H1 (cell line): ENCODE results near the gene PPP4R4. TPM values are rescaled to one million over a fixed set of nuclear protein-coding genes. Genes with fewer than 3 reads are reported as not detected.

Experiments used
- BCL11A ChIP-seq, 2 experiments: IDR thresholded peaks; one replicate each; pipeline ENCODE4 v1.6.1; 2011; ENCODE audit warnings: low read depth in 2 of 2, low read length in 2 of 2, mild to moderate bottlenecking in 2 of 2
- CBX5 ChIP-seq: fragments of 300-800, 300-1000 bp; sonication (generic); IDR thresholded peaks from 2 replicates; pipeline ENCODE4 v1.7.1; 2016; ENCODE audit warnings: antibody characterized with exemption, low read length, low read depth
- CBX8 ChIP-seq: fragments of 300-800, 300-1000 bp; sonication (generic); IDR thresholded peaks from 2 replicates; pipeline ENCODE4 v1.7.1; 2016; ENCODE audit warnings: low read depth, low read length, borderline replicate concordance
- CHD7 ChIP-seq: fragments of 300-600 bp; sonication (generic); IDR thresholded peaks from 2 replicates; pipeline ENCODE4 v1.7.1; 2012; ENCODE audit warnings: low read length, moderate library complexity, mild to moderate bottlenecking, inconsistent platforms; ENCODE audit not compliant: insufficient replicate concordance
- CREB1 ChIP-seq: IDR thresholded peaks from 2 replicates; pipeline ENCODE4 v1.6.1; 2012; ENCODE audit warnings: inconsistent platforms
- RAD21 ChIP-seq, 2 experiments: IDR thresholded peaks in 1 of 2; conservative IDR thresholded peaks in 1 of 2; 2 replicates each; pipeline ENCODE4 v1.6.1; 2011; ENCODE audit warnings: low read depth in 2 of 2, low read length in 2 of 2, improper control_type of control experiment in 1 of 2, inconsistent platforms in 1 of 2, mild to moderate bottlenecking in 1 of 2, moderate library complexity in 1 of 2
- RNF2 ChIP-seq: fragments of 200-900, 300-1000 bp; sonication (generic); IDR thresholded peaks from 2 replicates; pipeline ENCODE4 v1.7.1; 2016; ENCODE audit warnings: borderline replicate concordance, low read depth, mild to moderate bottlenecking, antibody characterized with exemption, low read length; ENCODE audit not compliant: poor library complexity, severe bottlenecking; ENCODE audit errors: missing control alignments
- RXRA ChIP-seq: IDR thresholded peaks from 2 replicates; pipeline ENCODE4 v1.6.1; 2011; ENCODE audit warnings: low read depth, mild to moderate bottlenecking, low read length, moderate library complexity; ENCODE audit not compliant: insufficient read depth
- TCF12 ChIP-seq: IDR thresholded peaks from 2 replicates; pipeline ENCODE4 v1.6.1; 2011; ENCODE audit warnings: low read depth, mild to moderate bottlenecking, low read length
- polyA plus RNA-seq, 7 experiments: library from polyadenylated mRNA; depleted of rRNA in 3 of 7; stranded (reverse) in 5 of 7; unstranded in 2 of 7; fragments of >200 nt in 5 of 7; fragments of 200-250 nt in 2 of 7; gene quantifications; 1 replicate in 5 of 7; 2 replicates in 1 of 7; 4 replicates in 1 of 7; pipeline versions ENCODE4 v1.2.1 to v1.2.3, GENCODE V29; 2011 to 2013; ENCODE audit warnings: missing spikeins in 2 of 7, mixed read lengths in 2 of 7
- total RNA-seq: library from RNA; stranded (reverse); fragmentation: NEBNext Ultra II Directional; extraction: Animal tissue kit (Norgen Biotek cat#: 25700); gene quantifications from 2 replicates; pipeline ENCODE4 v1.2.1, GENCODE V29; 2021
- TF ChIP-seq, protein P1 (sequence below): IDR thresholded peaks from 2 replicates; pipeline ENCODE4 v1.6.1; 2011; ENCODE audit warnings: low read length, improper control_type of control experiment

The PPP4R4 gene
- total and polyA plus RNA-seq, 2 of the 8 experiments (the other 6 are each of a cell fraction or from before 2014, with no cell fraction given), result 3.3 to 9.6 TPM

- TF ChIP-seq CHD7 (no peak), RAD21 (IDR thresholded peaks at IDR 0.05 in 1 of 2, conservative IDR thresholded peaks at IDR 0.05 in 1 of 2; ENCODE audit: low read depth in 2 of 2, low read length in 2 of 2) (no peak), CBX5 (no peak), TCF12 (no peak), RXRA (no peak), RNF2 (no peak), CBX8 (no peak), CREB1 (no peak), BCL11A (IDR thresholded peaks at IDR 0.05; ENCODE audit: low read depth in 2 of 2, low read length in 2 of 2) (no peak)
- TF ChIP-seq, protein P1, sequence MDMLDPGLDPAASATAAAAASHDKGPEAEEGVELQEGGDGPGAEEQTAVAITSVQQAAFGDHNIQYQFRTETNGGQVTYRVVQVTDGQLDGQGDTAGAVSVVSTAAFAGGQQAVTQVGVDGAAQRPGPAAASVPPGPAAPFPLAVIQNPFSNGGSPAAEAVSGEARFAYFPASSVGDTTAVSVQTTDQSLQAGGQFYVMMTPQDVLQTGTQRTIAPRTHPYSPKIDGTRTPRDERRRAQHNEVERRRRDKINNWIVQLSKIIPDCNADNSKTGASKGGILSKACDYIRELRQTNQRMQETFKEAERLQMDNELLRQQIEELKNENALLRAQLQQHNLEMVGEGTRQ, result no peak
These were observed 63.9 kb downstream of the PPP4R4 start (continued) for GRCh38 chr14:94237983-94238382.
